Ascending aorta (tissue), 2 donors: ENCODE measurements around the gene LMNTD1. TPM values are rescaled to one million over a fixed set of nuclear protein-coding genes. Genes with fewer than 3 reads are reported as not detected.
"Not testable (repeated sequence)": the region's sequence is repeated elsewhere in the genome, so short reads cannot be mapped to it uniquely, and the experiment has no call there.

ENCODE experiments used
- DNase-seq, 2 donors: peaks; one replicate each; pipeline ENCODE4 v3.0.0-alpha.2; 2019; ENCODE audit warnings: low spot score in 2 of 2
- H3K27ac ChIP-seq, 2 donors: fragments of 200-600 bp; sonication (generic); one replicate each; pipeline ENCODE4 v1.5.1; 2016 to 2017; ENCODE audit warnings: mild to moderate bottlenecking in 1 of 2
- H3K27me3 ChIP-seq: fragments of 200-600 bp; sonication (generic); one replicate; pipeline ENCODE4 v1.5.1; 2017
- H3K36me3 ChIP-seq, 2 donors: fragments of 200-600 bp; sonication (generic); one replicate each; pipeline ENCODE4 v1.5.1; 2016
- H3K4me1 ChIP-seq, 2 donors: fragments of 200-600 bp; sonication (generic); one replicate each; pipeline ENCODE4 v1.5.1; 2016 to 2017; ENCODE audit warnings: mild to moderate bottlenecking in 1 of 2
- H3K4me3 ChIP-seq, 2 donors: fragments of 200-600 bp; sonication (generic); one replicate each; pipeline ENCODE4 v1.5.1; 2016 to 2017; ENCODE audit warnings: mild to moderate bottlenecking in 1 of 2
- H3K9me3 ChIP-seq, 2 donors: fragments of 200-600 bp; sonication (generic); one replicate each; pipeline ENCODE4 v1.5.1; 2016
- intact Hi-C: fragments of 100-400 bp; cut with DNase I; formaldehyde crosslinking; loops from one replicate; pipeline ENCODE4 v1.15.1; 2023
- total RNA-seq: library from RNA; depleted of rRNA; stranded (reverse); fragments of >200 nt; gene quantifications from one replicate; pipeline ENCODE4 v1.1.0, GENCODE V29; 2016
- TF ChIP-seq, protein P1 (sequence below), 3 experiments: fragments of 200-600 bp in 2 of 3; fragments of 450-650 bp in 1 of 3; sonication (generic) in 2 of 3; IDR thresholded peaks; one replicate each; pipeline ENCODE4 v1.5.1; 2016 to 2019; ENCODE audit warnings: antibody characterized with exemption in 3 of 3, mild to moderate bottlenecking in 1 of 3, moderate library complexity in 1 of 3

LMNTD1 gene
- total RNA-seq, 1 donor from 2014 or later: not detected

DNA sequence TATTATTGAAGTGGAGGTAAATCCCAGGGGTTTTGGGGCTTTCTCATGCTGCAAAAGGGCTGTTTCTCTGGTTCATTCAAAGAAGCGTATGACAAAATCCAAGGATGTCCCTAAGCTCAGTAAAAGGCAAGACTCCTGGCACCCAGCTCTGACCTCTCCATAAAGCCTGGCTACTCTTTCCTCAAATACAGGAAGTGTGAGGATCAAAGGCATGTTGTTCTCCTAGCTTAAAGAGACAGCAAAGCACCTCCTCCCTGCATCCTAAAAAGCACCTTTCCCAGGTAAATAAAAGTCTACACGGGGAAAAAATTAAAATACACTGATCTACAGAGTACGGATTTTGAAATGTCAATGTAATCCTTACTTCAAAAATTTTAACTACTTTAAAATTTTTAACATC, 118.6 kb downstream of the LMNTD1 start:
- H3K9me3 ChIP-seq: no peaks in the 10 kb centered on the region
- DNase-seq: no peak
- H3K27me3 ChIP-seq: no peaks in the 10 kb centered on the region
- H3K4me1 ChIP-seq: no peaks in the 10 kb centered on the region
- TF ChIP-seq, protein P1, sequence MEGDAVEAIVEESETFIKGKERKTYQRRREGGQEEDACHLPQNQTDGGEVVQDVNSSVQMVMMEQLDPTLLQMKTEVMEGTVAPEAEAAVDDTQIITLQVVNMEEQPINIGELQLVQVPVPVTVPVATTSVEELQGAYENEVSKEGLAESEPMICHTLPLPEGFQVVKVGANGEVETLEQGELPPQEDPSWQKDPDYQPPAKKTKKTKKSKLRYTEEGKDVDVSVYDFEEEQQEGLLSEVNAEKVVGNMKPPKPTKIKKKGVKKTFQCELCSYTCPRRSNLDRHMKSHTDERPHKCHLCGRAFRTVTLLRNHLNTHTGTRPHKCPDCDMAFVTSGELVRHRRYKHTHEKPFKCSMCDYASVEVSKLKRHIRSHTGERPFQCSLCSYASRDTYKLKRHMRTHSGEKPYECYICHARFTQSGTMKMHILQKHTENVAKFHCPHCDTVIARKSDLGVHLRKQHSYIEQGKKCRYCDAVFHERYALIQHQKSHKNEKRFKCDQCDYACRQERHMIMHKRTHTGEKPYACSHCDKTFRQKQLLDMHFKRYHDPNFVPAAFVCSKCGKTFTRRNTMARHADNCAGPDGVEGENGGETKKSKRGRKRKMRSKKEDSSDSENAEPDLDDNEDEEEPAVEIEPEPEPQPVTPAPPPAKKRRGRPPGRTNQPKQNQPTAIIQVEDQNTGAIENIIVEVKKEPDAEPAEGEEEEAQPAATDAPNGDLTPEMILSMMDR (IDR thresholded peaks at IDR 0.05): no peak
- H3K27ac ChIP-seq: no peak overlapping the region
- intact Hi-C loops: no loop called here
- no peaks in the 10 kb centered on the region for H3K36me3 ChIP-seq
- H3K4me3 ChIP-seq: no peak overlapping the region

DNA sequence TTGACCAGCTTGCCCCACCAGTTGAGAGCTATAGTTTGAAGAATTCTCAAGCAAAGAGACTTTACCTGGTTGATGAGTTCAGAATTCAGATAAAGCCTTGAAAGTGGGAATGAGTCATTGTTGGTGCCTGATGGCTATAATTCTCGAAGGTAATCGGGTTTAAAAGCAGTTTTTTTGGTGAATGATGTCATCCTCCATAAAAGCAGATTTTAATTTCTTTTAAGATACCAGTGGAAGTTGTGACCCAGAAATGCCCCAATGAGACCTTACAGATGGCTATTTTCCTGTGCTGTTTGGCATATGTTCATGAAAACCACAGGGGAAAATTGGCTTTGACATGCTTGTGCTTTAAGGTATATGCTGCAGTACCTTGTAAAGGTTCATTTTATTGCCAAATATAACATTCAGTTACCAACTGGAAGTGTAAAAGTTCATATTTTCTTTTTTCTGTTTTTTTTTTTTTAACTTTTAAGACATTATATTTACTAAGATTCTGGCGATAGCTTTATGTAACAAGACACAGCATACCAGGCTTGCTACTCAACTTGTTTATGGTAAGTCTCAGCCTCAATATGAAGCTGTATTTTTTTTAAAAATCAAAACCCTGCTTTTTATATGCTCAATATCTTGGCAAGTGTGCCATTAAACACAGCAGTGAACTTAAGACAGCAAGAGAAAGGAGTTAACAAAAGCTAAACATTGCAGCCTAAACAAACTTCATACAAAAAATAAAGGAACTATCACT, 119.3 kb downstream of the LMNTD1 start:
- TF ChIP-seq, protein P1 (IDR thresholded peaks at IDR 0.05): no peak
- H3K27ac ChIP-seq: no peak overlapping the region
- H3K27me3 ChIP-seq: no peaks in the 10 kb centered on the region
- intact Hi-C loops: no loop called here
- no peaks in the 10 kb centered on the region for H3K9me3 ChIP-seq
- DNase-seq: no peak
- H3K4me3 ChIP-seq: no peak overlapping the region
- H3K4me1 ChIP-seq: no peaks in the 10 kb centered on the region
- no peaks in the 10 kb centered on the region for H3K36me3 ChIP-seq

DNA sequence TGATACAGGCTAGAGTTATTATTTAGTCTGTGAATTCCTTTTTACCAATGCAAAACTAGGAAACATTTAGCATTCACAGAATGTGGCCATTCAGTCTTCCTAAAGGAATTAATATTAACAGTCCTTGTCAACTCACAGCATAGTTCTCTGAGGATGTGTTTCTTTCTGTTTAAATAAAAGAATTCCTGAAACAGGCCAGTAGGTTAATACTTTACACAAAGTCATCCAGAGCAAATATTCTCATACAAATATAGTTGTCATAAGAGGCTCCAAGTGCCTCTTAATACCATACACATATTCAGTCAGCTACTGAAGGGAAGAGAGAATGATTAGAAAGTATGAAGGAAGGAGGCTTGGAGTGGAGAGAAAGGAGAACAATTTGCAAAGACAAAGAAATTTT, 120.1 kb downstream of the LMNTD1 start:
- H3K4me3 ChIP-seq: no peak overlapping the region
- no peaks in the 10 kb centered on the region for H3K36me3 ChIP-seq
- H3K27ac ChIP-seq: no peak overlapping the region
- no peaks in the 10 kb centered on the region for H3K4me1 ChIP-seq
- TF ChIP-seq, protein P1 (IDR thresholded peaks at IDR 0.05): no peak
- H3K9me3 ChIP-seq: no peaks in the 10 kb centered on the region
- intact Hi-C loops: no loop called here
- DNase-seq: no peak
- H3K27me3 ChIP-seq: no peaks in the 10 kb centered on the region

DNA sequence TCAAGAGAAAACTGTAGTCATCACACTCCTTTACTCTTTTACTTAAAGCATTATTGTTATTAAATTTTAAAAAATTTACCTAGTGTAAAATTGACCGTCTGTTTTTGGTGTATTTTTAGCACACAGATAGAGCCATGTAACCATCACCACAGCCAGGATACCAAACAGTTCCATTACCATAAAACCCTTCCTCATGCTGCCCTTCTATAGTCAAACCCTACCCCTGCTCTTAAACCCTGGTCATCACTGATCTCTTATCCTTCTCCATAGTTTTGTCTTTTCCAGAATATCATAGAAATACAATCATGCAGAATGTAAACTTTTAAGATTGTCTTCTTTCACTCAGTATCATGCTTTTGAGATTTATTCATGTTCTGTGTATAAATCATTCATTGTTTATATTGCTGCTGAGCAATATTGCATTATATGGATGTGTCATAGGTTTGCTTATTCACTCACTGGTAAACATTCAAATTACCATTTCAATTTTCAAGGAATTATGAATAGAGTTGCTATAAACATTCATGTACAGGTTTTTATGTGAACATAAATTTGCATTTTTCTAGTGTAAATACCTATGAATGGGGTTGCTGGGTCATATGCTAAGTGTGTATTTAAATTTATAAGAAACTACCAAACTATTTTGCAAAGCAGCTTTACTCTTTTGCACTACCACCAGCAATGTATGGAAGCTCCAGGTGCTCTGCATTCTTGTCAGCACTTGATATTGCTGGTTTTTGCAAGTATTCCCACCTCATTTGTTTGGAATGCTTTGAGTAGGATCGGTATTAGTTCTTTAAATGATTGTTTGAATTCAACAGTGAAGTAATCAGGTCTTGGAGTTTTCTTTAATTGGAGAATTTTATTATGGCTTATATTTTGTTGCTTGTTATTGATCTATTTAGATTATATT, 125.5 kb downstream of the LMNTD1 start:
- H3K27me3 ChIP-seq: no peaks in the 10 kb centered on the region
- TF ChIP-seq, protein P1 (IDR thresholded peaks at IDR 0.05): no peak
- no peak for DNase-seq
- H3K36me3 ChIP-seq: no peaks in the 10 kb centered on the region
- no peaks in the 10 kb centered on the region for H3K4me1 ChIP-seq
- H3K9me3 ChIP-seq: no peaks in the 10 kb centered on the region
- no peak overlapping the region for H3K27ac ChIP-seq
- H3K4me3 ChIP-seq: no peak overlapping the region
- intact Hi-C loops: no loop called here

DNA sequence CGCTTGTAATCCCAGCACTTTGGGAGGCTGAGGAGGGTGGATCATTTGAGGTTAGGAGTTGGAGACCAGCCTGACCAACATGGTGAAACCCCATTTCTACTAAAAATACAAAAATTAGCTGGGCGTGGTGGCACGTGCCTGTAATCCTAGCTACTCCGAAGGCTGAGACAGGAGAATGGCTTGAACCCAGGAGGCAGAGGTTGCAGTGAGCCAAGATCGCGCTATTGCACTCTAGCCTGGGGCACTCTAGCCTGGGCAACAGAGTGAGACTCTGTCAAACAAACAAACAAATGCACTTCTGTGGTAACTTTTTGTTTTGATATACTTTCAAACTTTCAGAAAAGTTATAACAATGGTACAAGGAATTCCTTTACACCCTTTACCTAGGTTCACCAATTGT, 126.3 kb downstream of the LMNTD1 start:
- H3K4me1 ChIP-seq, H3K27ac ChIP-seq, DNase-seq, H3K9me3 ChIP-seq, H3K36me3 ChIP-seq, H3K27me3 ChIP-seq, intact Hi-C loops, H3K4me3 ChIP-seq: not testable (repeated sequence)
